GM19328 (cell line): Measurements from ENCODE around the gene MLLT3.

Experiments used
- ATAC-seq: cut with Tn5 transposase; IDR thresholded peaks from one replicate; pipeline ENCODE4 v1.9.1; 2021; ENCODE audit warnings: mild to moderate bottlenecking, moderate library complexity; ENCODE audit not compliant: unreplicated experiment

Gene MLLT3

GRCh38 chr9:20316372-20316771 lies 305.9 kb downstream of the MLLT3 start:
- ATAC-seq = no peak

- no peak for ATAC-seq
Observed at GRCh38 chr9:20315677-20316076, 306.6 kb downstream of the MLLT3 start.

GRCh38 chr9:20314981-20315380 lies 307.3 kb downstream of the MLLT3 start:
- ATAC-seq = no peak

- ATAC-seq = no peak
Observed at GRCh38 chr9:20313415-20313814, 308.9 kb downstream of the MLLT3 start.

GRCh38 chr9:20312732-20313131 lies 309.6 kb downstream of the MLLT3 start:
- ATAC-seq = no peak

GRCh38 chr9:20310024-20310423 lies 312.3 kb downstream of the MLLT3 start:
- no peak for ATAC-seq

- no peak for ATAC-seq
Observed at GRCh38 chr9:20309124-20309523, 313.2 kb downstream of the MLLT3 start.

- no peak for ATAC-seq
Observed at GRCh38 chr9:20307621-20308020, 314.7 kb downstream of the MLLT3 start.

- no peak for ATAC-seq
Observed at GRCh38 chr9:20305452-20305851, 316.8 kb downstream of the MLLT3 start.

- ATAC-seq = no peak
Observed at GRCh38 chr9:20303996-20304395, 318.3 kb downstream of the MLLT3 start.

- no peak for ATAC-seq
Observed at GRCh38 chr9:20303066-20303465, 319.2 kb downstream of the MLLT3 start.

- no peak for ATAC-seq
Observed at GRCh38 chr9:20302197-20302596, 320.1 kb downstream of the MLLT3 start.

GRCh38 chr9:20300430-20301115 lies 321.7 kb downstream of the MLLT3 start:
- no peak for ATAC-seq

- no peak for ATAC-seq
Observed at GRCh38 chr9:20297646-20298084, 324.6 kb downstream of the MLLT3 start.

GRCh38 chr9:20295555-20295954 lies 326.7 kb downstream of the MLLT3 start:
- ATAC-seq = no peak

- no peak for ATAC-seq
Observed at GRCh38 chr9:20294046-20294750, 328.1 kb downstream of the MLLT3 start.

GRCh38 chr9:20292002-20292401 lies 330.3 kb downstream of the MLLT3 start:
- no peak for ATAC-seq
